ENCODE results near the gene OFD1. TPM values are rescaled to one million over a fixed set of nuclear protein-coding genes. Genes with fewer than 3 reads are reported as not detected.

OFD1 gene
- total RNA-seq, result 10.1 and 10.4 TPM in 2 replicates

DNA sequence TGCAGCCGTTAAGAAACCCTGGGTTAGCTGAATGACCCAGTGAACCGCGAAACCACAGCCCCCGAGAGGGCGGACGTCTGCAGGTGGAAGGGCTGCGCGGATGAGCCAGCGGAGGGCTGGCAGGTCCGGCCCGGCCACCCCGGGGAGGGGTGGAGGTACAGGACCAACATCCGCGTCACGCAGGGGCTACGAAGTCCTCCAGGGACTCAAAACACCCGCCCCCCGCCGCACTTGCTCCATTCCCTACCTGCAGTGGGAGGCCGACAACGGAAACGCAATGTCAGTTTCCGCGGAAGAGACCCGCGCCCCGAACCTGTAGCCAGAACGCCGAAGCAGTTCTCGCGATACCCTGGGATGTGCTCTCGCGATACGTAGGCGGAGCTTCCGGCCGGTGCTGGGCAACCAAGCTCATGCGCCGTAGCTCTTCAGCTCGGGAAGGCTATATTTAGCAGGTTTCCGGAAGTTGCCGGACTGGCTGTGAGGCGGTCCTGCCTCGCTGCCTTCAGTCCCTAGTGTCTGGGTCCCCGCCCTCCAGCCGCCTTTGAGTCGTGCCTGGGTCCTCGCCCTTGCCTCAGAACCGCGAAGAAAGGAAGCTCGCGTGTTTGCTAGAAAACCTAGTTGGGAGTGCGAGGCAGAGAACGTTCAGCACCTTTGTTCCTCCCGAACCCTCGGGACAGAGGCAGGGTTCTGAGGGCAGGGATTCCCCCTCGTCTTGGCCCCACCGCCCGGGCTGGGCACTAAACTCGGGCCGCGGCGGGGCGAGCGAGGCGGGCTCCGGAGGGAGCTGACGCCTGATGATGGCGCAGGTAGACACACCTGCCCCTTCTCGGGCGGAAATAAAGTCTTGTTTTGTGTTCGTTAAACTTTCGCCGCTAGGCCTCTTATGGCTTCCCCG, at the start of gene OFD1, which contains the start of gene TRAPPC2:
OFD1 (plus strand) TSS at position 471 of the 895 bp plus-strand sequence; CDS start at position 795, 324 bp downstream.
TRAPPC2 (minus strand) TSS at position 343 of the 895 bp plus-strand sequence. CDS start 14,657 bp downstream, outside the sequence.

GRCh38 chrX:13688958-13689740, 45.4 kb upstream of the OFD1 start, which contains the start of gene RAB9A:
RAB9A (plus strand) TSS chrX:13689128; CDS start chrX:13708747, 19,619 bp downstream.

GRCh38 chrX:13816643-13817627, 82.4 kb downstream of the OFD1 start, which contains the start of gene GPM6B:
GPM6B (minus strand) TSS chrX:13817093; CDS start chrX:13816904, 189 bp downstream.

Other genes with a start within 250 kb of the OFD1 start
- gene EGFL6, start 165.1 kb upstream of the OFD1 start, total RNA-seq, result not detected in 2 replicates
- gene TCEANC, start 81.6 kb upstream of the OFD1 start, total RNA-seq, result 1.5 and 3.9 TPM in 2 replicates
- gene RAB9A, start 45.6 kb upstream of the OFD1 start, total RNA-seq, result 16.2 and 29.4 TPM in 2 replicates
- 12.1 and 14.3 TPM in 2 replicates for gene TRAPPC2, start 128 bp upstream of the OFD1 start, total RNA-seq
- not detected in 2 replicates for gene GPM6B, start 82.3 kb downstream of the OFD1 start, total RNA-seq